Keratinocyte (primary cell): ENCODE results near the gene CTDSP2. TPM values are rescaled to one million over a fixed set of nuclear protein-coding genes. Genes with fewer than 3 reads are reported as not detected.

Source experiments
- DNase-seq: peaks from one replicate; pipeline ENCODE4 v3.0.0-alpha.2; 2011; ENCODE audit warnings: low read depth, missing footprints, low spot score
- FAIRE-seq: peaks from 2 replicates; lab custom pipeline; 2011; peaks lifted over from hg19 to GRCh38; lab: Jason Lieb, UNC
- H2AFZ ChIP-seq: 2 replicates; pipeline ENCODE4 v1.6.0; 2012; ENCODE audit warnings: low read length, control low read depth, inconsistent platforms; ENCODE audit not compliant: control insufficient read depth
- H3K27ac ChIP-seq: 2 replicates; pipeline ENCODE4 v1.5.1; 2011; ENCODE audit warnings: low read length; ENCODE audit not compliant: control insufficient read depth, insufficient read depth
- H3K27me3 ChIP-seq: 3 replicates; pipeline ENCODE4 v1.6.0; 2011; ENCODE audit warnings: low read length; ENCODE audit not compliant: control insufficient read depth, insufficient read depth; ENCODE audit errors: extremely low read depth
- H3K36me3 ChIP-seq, 2 experiments: 2 replicates in 1 of 2; 3 replicates in 1 of 2; pipeline ENCODE4 v1.5.1; 2011; ENCODE audit warnings: low read length in 2 of 2, mild to moderate bottlenecking in 1 of 2; ENCODE audit not compliant: control insufficient read depth in 2 of 2, insufficient read depth in 2 of 2; ENCODE audit errors: extremely low read depth in 1 of 2
- H3K4me1 ChIP-seq: 3 replicates; pipeline ENCODE4 v1.5.1; 2011; ENCODE audit warnings: low read length; ENCODE audit not compliant: control insufficient read depth, insufficient read depth; ENCODE audit errors: extremely low read depth
- H3K4me2 ChIP-seq: 3 replicates; pipeline ENCODE4 v1.6.0; 2011; ENCODE audit warnings: low read depth, low read length; ENCODE audit not compliant: control insufficient read depth, insufficient read depth; ENCODE audit errors: extremely low read depth
- H3K4me3 ChIP-seq, 3 experiments: fragments of 200-600 bp in 1 of 3; sonication (generic) in 1 of 3; 2 replicates in 2 of 3; 3 replicates in 1 of 3; pipeline ENCODE4 v1.5.1; 2011 to 2016; ENCODE audit warnings: low read length in 3 of 3, mild to moderate bottlenecking in 3 of 3, control low read depth in 2 of 3, inconsistent platforms in 1 of 3, low read depth in 1 of 3, mixed read lengths in 1 of 3, mixed run types in 1 of 3, moderate library complexity in 1 of 3; ENCODE audit not compliant: control insufficient read depth in 2 of 3, insufficient read depth in 2 of 3; ENCODE audit errors: extremely low read depth in 1 of 3
- H3K79me2 ChIP-seq: 2 replicates; pipeline ENCODE4 v1.6.0; 2012; ENCODE audit warnings: low read length; ENCODE audit not compliant: control insufficient read depth, insufficient read depth
- H3K9ac ChIP-seq: 3 replicates; pipeline ENCODE4 v1.6.0; 2011; ENCODE audit warnings: low read length; ENCODE audit not compliant: control insufficient read depth, insufficient read depth; ENCODE audit errors: extremely low read depth
- H3K9me1 ChIP-seq: 3 replicates; pipeline ENCODE4 v1.6.0; 2011; ENCODE audit warnings: low read length; ENCODE audit not compliant: control insufficient read depth, insufficient read depth; ENCODE audit errors: extremely low read depth
- H3K9me3 ChIP-seq: 2 replicates; pipeline ENCODE4 v1.5.1; 2012; ENCODE audit warnings: low read depth, low read length; ENCODE audit not compliant: control insufficient read depth
- H4K20me1 ChIP-seq: 3 replicates; pipeline ENCODE4 v1.6.0; 2011; ENCODE audit warnings: low read length; ENCODE audit not compliant: control insufficient read depth, insufficient read depth; ENCODE audit errors: extremely low read depth
- EZH2 ChIP-seq: IDR thresholded peaks from one replicate; pipeline ENCODE4 v1.6.1; 2012; ENCODE audit warnings: inconsistent platforms, mild to moderate bottlenecking, low read length, moderate library complexity
- dilution Hi-C: fragments of 300-500 bp; cut with MboI; formaldehyde crosslinking; loops from one replicate; pipeline ENCODE4 v1.7.0; 2020; ENCODE audit warnings: low sequenced_read_pairs; ENCODE audit not compliant: extremely low pct_ligation_motif_present
- polyA plus RNA-seq, 5 experiments: library from polyadenylated mRNA; depleted of rRNA in 3 of 5; stranded (reverse) in 3 of 5; stranded (forward) in 1 of 5; unstranded in 1 of 5; fragments of >200 nt; gene quantifications; 1 replicate in 1 of 5; 2 replicates in 3 of 5; 3 replicates in 1 of 5; pipeline versions ENCODE4 v1.2.1 to v1.2.3, GENCODE V29; 2011 to 2012; ENCODE audit warnings: missing spikeins in 2 of 5, low read depth in 1 of 5, low replicate concordance in 1 of 5
- TF ChIP-seq, protein P1 (sequence below), 3 experiments: IDR thresholded peaks in 1 of 3; conservative IDR thresholded peaks in 1 of 3; optimal IDR thresholded peaks in 1 of 3; 2 replicates in 2 of 3; 3 replicates in 1 of 3; pipeline versions ENCODE3 to v1.5.1; 2011; ENCODE audit warnings: low read length in 3 of 3, mild to moderate bottlenecking in 3 of 3, moderate library complexity in 2 of 3, control low read depth in 1 of 3, inconsistent platforms in 1 of 3; ENCODE audit not compliant: insufficient read depth in 2 of 3; ENCODE audit errors: extremely low read depth in 1 of 3

CTDSP2 gene
- polyA plus RNA-seq, 1 donor (not counting 4 experiments of a cell fraction or from before 2014, with no cell fraction given): 54.6 TPM

GRCh38 chr12:57816001-57816854 lies 30.3 kb downstream of the CTDSP2 start:
- Histone ChIP-seq H3K79me2 (no peaks in the 10 kb centered on the region), H4K20me1 (no peaks in the 10 kb centered on the region), H3K27me3 (no peaks in the 10 kb centered on the region), H3K4me2 (no peak overlapping the region), H3K4me1 (no peaks in the 10 kb centered on the region), H3K27ac (no peak overlapping the region), H3K36me3 (peaks cover 5 to 10% of the 10 kb centered on the region in 2 experiments), H3K4me3 (no peak overlapping the region), H2AFZ (no peak overlapping the region), H3K9me1 (no peaks in the 10 kb centered on the region), H3K9ac (no peak overlapping the region), H3K9me3 (no peaks in the 10 kb centered on the region)
- dilution Hi-C loops: no loop called here
- TF ChIP-seq, protein P1, sequence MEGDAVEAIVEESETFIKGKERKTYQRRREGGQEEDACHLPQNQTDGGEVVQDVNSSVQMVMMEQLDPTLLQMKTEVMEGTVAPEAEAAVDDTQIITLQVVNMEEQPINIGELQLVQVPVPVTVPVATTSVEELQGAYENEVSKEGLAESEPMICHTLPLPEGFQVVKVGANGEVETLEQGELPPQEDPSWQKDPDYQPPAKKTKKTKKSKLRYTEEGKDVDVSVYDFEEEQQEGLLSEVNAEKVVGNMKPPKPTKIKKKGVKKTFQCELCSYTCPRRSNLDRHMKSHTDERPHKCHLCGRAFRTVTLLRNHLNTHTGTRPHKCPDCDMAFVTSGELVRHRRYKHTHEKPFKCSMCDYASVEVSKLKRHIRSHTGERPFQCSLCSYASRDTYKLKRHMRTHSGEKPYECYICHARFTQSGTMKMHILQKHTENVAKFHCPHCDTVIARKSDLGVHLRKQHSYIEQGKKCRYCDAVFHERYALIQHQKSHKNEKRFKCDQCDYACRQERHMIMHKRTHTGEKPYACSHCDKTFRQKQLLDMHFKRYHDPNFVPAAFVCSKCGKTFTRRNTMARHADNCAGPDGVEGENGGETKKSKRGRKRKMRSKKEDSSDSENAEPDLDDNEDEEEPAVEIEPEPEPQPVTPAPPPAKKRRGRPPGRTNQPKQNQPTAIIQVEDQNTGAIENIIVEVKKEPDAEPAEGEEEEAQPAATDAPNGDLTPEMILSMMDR (optimal IDR thresholded peaks at IDR 0.05 in 1 of 3, IDR thresholded peaks at IDR 0.05 in 1 of 3, conservative IDR thresholded peaks at IDR 0.05 in 1 of 3; ENCODE audit: extremely low read depth in 1 of 3, insufficient read depth in 2 of 3, low read length in 3 of 3): no peak
- no peak for TF ChIP-seq EZH2
- DNase-seq (no peak), FAIRE-seq (no peak)

GRCh38 chr12:57815177-57816000 lies 31.1 kb downstream of the CTDSP2 start:
- FAIRE-seq (no peak), DNase-seq (no peak)
- Histone ChIP-seq H3K9me3 (no peaks in the 10 kb centered on the region), H2AFZ (no peak overlapping the region), H3K4me3 (no peak overlapping the region), H3K27me3 (no peaks in the 10 kb centered on the region), H3K4me2 (no peak overlapping the region), H3K4me1 (peaks cover 5% of the 10 kb centered on the region), H4K20me1 (no peaks in the 10 kb centered on the region), H3K9ac (no peak overlapping the region), H3K36me3 (peaks cover 5 to 11% of the 10 kb centered on the region in 2 experiments), H3K79me2 (no peaks in the 10 kb centered on the region), H3K9me1 (no peaks in the 10 kb centered on the region), H3K27ac (no peak overlapping the region)
- TF ChIP-seq EZH2: no peak
- TF ChIP-seq, protein P1 (optimal IDR thresholded peaks at IDR 0.05 in 1 of 3, IDR thresholded peaks at IDR 0.05 in 1 of 3, conservative IDR thresholded peaks at IDR 0.05 in 1 of 3; ENCODE audit: extremely low read depth in 1 of 3, insufficient read depth in 2 of 3, low read length in 3 of 3): peak in 1 of 3 experiments; percentile 41
- dilution Hi-C loops: no loop called here
